Urothelium cell line (cell line): ENCODE data around the gene KCNH1.

Experiments
- DNase-seq: peaks from one replicate; pipeline ENCODE4 v3.0.0; 2011; ENCODE audit warnings: low spot score, mixed read lengths
- FAIRE-seq: peaks from 2 replicates; lab custom pipeline; 2011; peaks lifted over from hg19 to GRCh38; lab: Jason Lieb, UNC

KCNH1 gene

GRCh38 chr1:210883821-210884220 lies 250.1 kb downstream of the KCNH1 start:
- peak; percentile 55 for DNase-seq
- FAIRE-seq = peak; percentile 17

- FAIRE-seq (no peak), DNase-seq (peak; percentile 67)
Measured at GRCh38 chr1:210882414-210883221, 251.3 kb downstream of the KCNH1 start.

GRCh38 chr1:210878564-210878963 lies 255.4 kb downstream of the KCNH1 start:
- no peak for FAIRE-seq
- DNase-seq = no peak

GRCh38 chr1:210876275-210876674 lies 257.7 kb downstream of the KCNH1 start:
- no peak for FAIRE-seq
- DNase-seq = no peak

GRCh38 chr1:210866532-210866931 lies 267.4 kb downstream of the KCNH1 start:
- FAIRE-seq (no peak), DNase-seq (no peak)

GRCh38 chr1:210857705-210858104 lies 276.2 kb downstream of the KCNH1 start:
- DNase-seq = no peak
- no peak for FAIRE-seq

- FAIRE-seq = no peak
Measured at GRCh38 chr1:210857146-210857663, 276.7 kb downstream of the KCNH1 start.

GRCh38 chr1:210855440-210855839 lies 278.5 kb downstream of the KCNH1 start:
- no peak for FAIRE-seq
- DNase-seq = no peak

More at GRCh38 chr1:210857146-210857663, 276.7 kb downstream of the KCNH1 start:
- DNase-seq = no peak

GRCh38 chr1:210853276-210853675 lies 280.7 kb downstream of the KCNH1 start:
- no peak for FAIRE-seq
- no peak for DNase-seq

GRCh38 chr1:210850556-210850955 lies 283.4 kb downstream of the KCNH1 start:
- DNase-seq (no peak), FAIRE-seq (no peak)

- DNase-seq (no peak), FAIRE-seq (no peak)
Measured at GRCh38 chr1:210848474-210848873, 285.5 kb downstream of the KCNH1 start.

GRCh38 chr1:210841926-210842625 lies 291.9 kb downstream of the KCNH1 start:
- no peak for DNase-seq
- FAIRE-seq = no peak

GRCh38 chr1:210830034-210831028 lies 303.6 kb downstream of the KCNH1 start:
- FAIRE-seq (no peak), DNase-seq (no peak)

- FAIRE-seq (no peak), DNase-seq (no peak)
Measured at GRCh38 chr1:210828996-210829596, 304.9 kb downstream of the KCNH1 start.

GRCh38 chr1:210827481-210827880 lies 306.5 kb downstream of the KCNH1 start:
- no peak for FAIRE-seq
- DNase-seq = no peak

GRCh38 chr1:210826686-210827085 lies 307.3 kb downstream of the KCNH1 start:
- DNase-seq (no peak), FAIRE-seq (no peak)

- FAIRE-seq = no peak
Measured at GRCh38 chr1:210822932-210823331, 311.0 kb downstream of the KCNH1 start.

GRCh38 chr1:210822241-210822640 lies 311.7 kb downstream of the KCNH1 start:
- DNase-seq = no peak
- FAIRE-seq = no peak

More at GRCh38 chr1:210822932-210823331, 311.0 kb downstream of the KCNH1 start:
- DNase-seq = no peak

- FAIRE-seq = no peak
Measured at GRCh38 chr1:210821615-210822014, 312.3 kb downstream of the KCNH1 start.

GRCh38 chr1:210819266-210819665 lies 314.7 kb downstream of the KCNH1 start:
- FAIRE-seq = no peak
- no peak for DNase-seq

More at GRCh38 chr1:210821615-210822014, 312.3 kb downstream of the KCNH1 start:
- no peak for DNase-seq
